Calu3 (cell line): ENCODE measurements around the gene CUBN. TPM values are rescaled to one million over a fixed set of nuclear protein-coding genes. Genes with fewer than 3 reads are reported as not detected.

ENCODE experiments used
- BruUV-seq: library from RNA; stranded (reverse); fragments of 400-500 nt; replicated peaks from 2 replicates; lab custom pipeline; 2021; lab: Mats Ljungman, UMichigan
- CTCF ChIA-PET: fragments of 300-600 bp; sonication (Branson Sonifier 250); formaldehyde crosslinking; loops from one replicate; lab custom pipeline; 2022; ENCODE audit warnings: antibody characterized with exemption; lab: Charles Lee
- DNase-seq: peaks from one replicate; pipeline ENCODE4 v3.0.0; 2022
- H3K27ac Mint-ChIP-seq: one replicate; pipeline ENCODE4 v1.8.0; 2022; ENCODE audit warnings: mixed read lengths; ENCODE audit not compliant: unreplicated experiment
- H3K27me3 Mint-ChIP-seq: one replicate; pipeline ENCODE4 v1.8.0; 2022; ENCODE audit warnings: mixed read lengths; ENCODE audit not compliant: unreplicated experiment
- H3K36me3 Mint-ChIP-seq: one replicate; pipeline ENCODE4 v1.8.0; 2022; ENCODE audit warnings: mild to moderate bottlenecking, moderate library complexity, mixed read lengths; ENCODE audit not compliant: insufficient read depth, unreplicated experiment
- H3K4me1 Mint-ChIP-seq: one replicate; pipeline ENCODE4 v1.8.0; 2022; ENCODE audit warnings: mild to moderate bottlenecking, low read depth, mixed read lengths; ENCODE audit not compliant: unreplicated experiment
- H3K4me3 Mint-ChIP-seq: one replicate; pipeline ENCODE4 v1.8.0; 2022; ENCODE audit warnings: mild to moderate bottlenecking, low read depth, moderate library complexity, mixed read lengths; ENCODE audit not compliant: unreplicated experiment
- H3K9me3 Mint-ChIP-seq: one replicate; pipeline ENCODE4 v1.8.0; 2022; ENCODE audit warnings: low read depth, mixed read lengths; ENCODE audit not compliant: unreplicated experiment
- CTCF ChIP-seq: fragments of 200-600 bp; IDR thresholded peaks from one replicate; pipeline ENCODE4 v1.8.0; 2022; ENCODE audit warnings: antibody characterized with exemption; ENCODE audit not compliant: unreplicated experiment
- intact Hi-C: fragments of 100-400 bp; cut with micrococcal nuclease; formaldehyde crosslinking; loops from one replicate; pipeline ENCODE4 v1.10.0; 2022; ENCODE audit not compliant: unreplicated experiment
- total RNA-seq: library from RNA; stranded (reverse); gene quantifications from 2 replicates; pipeline ENCODE4 v1.2.3, GENCODE V29; 2022

CUBN gene
- total RNA-seq, 1 experiment from 2014 or later: 0.92 TPM

DNA sequence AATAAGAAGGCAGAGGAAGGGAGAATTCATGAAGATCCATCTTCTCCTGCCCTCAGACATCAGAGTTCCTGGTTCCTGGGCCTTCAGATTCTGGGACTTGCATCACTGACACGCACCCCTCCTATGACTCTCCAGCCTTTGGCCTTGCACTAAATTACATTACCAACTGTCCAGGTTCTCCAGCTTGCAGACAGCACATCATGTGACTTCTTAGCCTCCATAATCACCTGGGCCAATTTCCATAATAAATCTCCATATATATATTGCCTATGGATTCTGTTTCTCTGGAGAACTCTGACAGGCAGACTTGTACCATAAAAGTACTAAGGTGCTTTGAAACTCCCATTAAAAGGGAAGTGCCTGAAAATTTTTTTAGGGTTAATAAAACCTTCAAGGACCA, 335.6 kb downstream of the CUBN start:
- Mint-ChIP-seq H3K27ac (no peak overlapping the region), H3K27me3 (no peaks in the 10 kb centered on the region), H3K9me3 (peaks cover 2% of the 10 kb centered on the region), H3K4me3 (no peak overlapping the region), H3K4me1 (no peaks in the 10 kb centered on the region), H3K36me3 (no peaks in the 10 kb centered on the region)
- TF ChIP-seq CTCF: no peak
- DNase-seq: no peak
- BruUV-seq: no TSS peak
- intact Hi-C loops: no loop called here
- CTCF ChIA-PET: interaction anchor here (0.7 kb wide), 1 partner anchor 946 kb away, joined by 3 read pairs; no protein-coding TSS in a partner anchor

GRCh38 chr10:16792675-16793074, 336.9 kb downstream of the CUBN start:
- Mint-ChIP-seq H3K9me3 (no peaks in the 10 kb centered on the region), H3K4me1 (no peaks in the 10 kb centered on the region), H3K36me3 (no peaks in the 10 kb centered on the region), H3K4me3 (no peak overlapping the region), H3K27ac (no peak overlapping the region), H3K27me3 (no peaks in the 10 kb centered on the region)
- CTCF ChIA-PET: no interaction called here
- DNase-seq: no peak
- TF ChIP-seq CTCF: no peak
- intact Hi-C loops: no loop called here
- no TSS peak for BruUV-seq

- TF ChIP-seq CTCF: no peak
- no peak overlapping the region for H3K4me3 Mint-ChIP-seq
- no peaks in the 10 kb centered on the region for H3K9me3 Mint-ChIP-seq
- no peaks in the 10 kb centered on the region for H3K4me1 Mint-ChIP-seq
- no peak for DNase-seq
- no peaks in the 10 kb centered on the region for H3K36me3 Mint-ChIP-seq
- H3K27ac Mint-ChIP-seq: no peak overlapping the region
- CTCF ChIA-PET: no interaction called here
- H3K27me3 Mint-ChIP-seq: no peaks in the 10 kb centered on the region
- no TSS peak for BruUV-seq
- intact Hi-C loops: no loop called here
Observed at GRCh38 chr10:16789765-16790164, 339.8 kb downstream of the CUBN start.

GRCh38 chr10:16789261-16789660, 340.4 kb downstream of the CUBN start:
- CTCF ChIA-PET: no interaction called here
- TF ChIP-seq CTCF: no peak
- Mint-ChIP-seq H3K4me3 (no peak overlapping the region), H3K36me3 (no peaks in the 10 kb centered on the region), H3K4me1 (no peaks in the 10 kb centered on the region), H3K9me3 (no peaks in the 10 kb centered on the region), H3K27ac (no peak overlapping the region), H3K27me3 (no peaks in the 10 kb centered on the region)
- no TSS peak for BruUV-seq
- DNase-seq: no peak
- intact Hi-C loops: no loop called here

DNA sequence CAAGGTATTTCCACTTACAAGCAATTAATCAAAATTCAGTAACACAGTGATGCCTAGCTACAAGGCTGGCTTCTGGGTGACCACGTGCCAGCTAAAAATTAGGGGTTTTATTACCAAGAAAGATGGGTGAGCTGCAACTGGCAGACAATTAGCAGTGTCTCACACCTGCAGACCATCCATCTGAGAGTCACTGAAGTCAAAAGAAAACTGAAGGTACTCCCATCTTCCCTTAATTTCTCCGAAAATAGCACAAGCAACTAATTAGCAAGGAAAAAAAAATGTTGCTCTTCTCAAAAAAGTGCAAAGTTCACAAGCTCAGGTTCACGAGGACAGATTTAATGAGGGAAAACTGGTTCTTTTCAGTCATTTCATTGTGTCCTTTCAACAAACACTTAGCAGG, 340.8 kb downstream of the CUBN start:
- no peaks in the 10 kb centered on the region for H3K4me1 Mint-ChIP-seq

More for the DNA sequence above, 340.8 kb downstream of the CUBN start:
- no peaks in the 10 kb centered on the region for H3K36me3 Mint-ChIP-seq
- H3K9me3 Mint-ChIP-seq: no peaks in the 10 kb centered on the region
- no peak overlapping the region for H3K27ac Mint-ChIP-seq
- DNase-seq: no peak
- no TSS peak for BruUV-seq
- CTCF ChIA-PET: no interaction called here
- no peak for TF ChIP-seq CTCF
- no peak overlapping the region for H3K4me3 Mint-ChIP-seq
- H3K27me3 Mint-ChIP-seq: no peaks in the 10 kb centered on the region
- intact Hi-C loops: no loop called here
